ENCODE results near the gene SYCE1L.
A peak's percentile ranks its signal among the peaks of the same experiment; 100 is the strongest.
"Not testable (repeated sequence)": the region's sequence is repeated elsewhere in the genome, so short reads cannot be mapped to it uniquely, and the experiment has no call there.

Gene SYCE1L, protein sequence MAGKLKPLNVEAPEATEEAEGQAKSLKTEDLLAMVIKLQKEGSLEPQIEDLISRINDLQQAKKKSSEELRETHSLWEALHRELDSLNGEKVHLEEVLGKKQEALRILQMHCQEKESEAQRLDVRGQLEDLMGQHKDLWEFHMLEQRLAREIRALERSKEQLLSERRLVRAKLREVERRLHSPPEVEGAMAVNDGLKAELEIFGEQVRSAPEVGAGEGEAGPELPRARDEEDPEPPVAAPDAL

DNA sequence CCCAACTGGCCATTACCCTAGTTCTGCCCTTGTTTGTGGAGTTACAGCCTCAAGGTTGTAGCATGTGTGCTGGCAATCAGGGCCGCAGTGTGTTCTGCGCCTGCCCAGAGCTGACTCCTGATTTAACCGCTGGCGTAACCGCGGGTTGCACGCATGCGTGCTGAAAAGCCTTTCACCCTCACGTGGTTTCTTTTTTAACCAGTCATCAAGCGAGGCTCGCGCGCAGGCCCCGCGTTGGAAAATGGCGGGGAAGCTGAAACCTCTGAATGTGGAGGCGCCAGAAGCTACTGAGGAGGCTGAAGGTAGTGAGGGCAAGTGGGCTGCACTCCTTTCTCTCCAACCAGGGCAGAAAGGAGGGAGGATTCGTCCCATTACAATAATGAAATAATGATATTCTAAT, at the start of gene SYCE1L:
TSS of gene SYCE1L (plus strand) at position 198 of the 400 bp plus-strand sequence. CDS start at position 242, 44 bp downstream.
- DNase-seq, result no peak
- in situ Hi-C loops (cut with MboI; ENCODE audit: low pct_unique_long_range_greater_than_20kb, low sequenced_read_pairs), result no loop called here

DNA sequence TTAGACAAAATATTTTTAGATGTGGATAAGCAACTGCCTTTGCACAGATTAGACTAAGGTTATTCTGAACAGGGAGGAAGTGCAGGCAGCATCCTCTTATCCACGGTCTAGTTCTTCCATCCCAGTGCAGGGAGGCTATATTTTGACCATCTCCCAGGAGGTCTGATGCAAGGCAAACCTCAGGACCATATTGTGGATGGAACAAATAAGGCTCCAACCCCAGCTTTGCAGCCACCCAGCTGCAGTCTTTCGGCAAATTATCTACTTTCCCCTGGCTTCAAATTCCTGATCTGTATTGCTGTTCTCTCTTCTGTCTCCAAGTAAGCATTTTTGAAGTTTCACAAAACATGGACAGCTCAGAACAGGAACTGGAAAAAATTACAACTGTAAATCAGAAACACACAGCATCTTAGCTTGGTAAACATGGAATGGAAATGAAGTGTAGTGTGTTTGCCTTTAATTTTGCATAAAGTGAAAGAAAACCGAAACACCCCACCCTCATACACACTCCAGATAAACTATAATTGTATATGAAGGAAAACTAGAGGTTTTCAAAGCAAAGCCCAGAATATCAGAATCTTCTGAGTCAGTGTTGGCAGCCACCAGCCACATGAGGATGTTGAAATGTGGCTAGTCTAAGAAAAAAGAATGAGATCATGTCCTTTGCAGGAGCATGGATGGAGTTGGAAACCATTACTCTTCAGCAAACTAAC, 41.7 kb upstream of the SYCE1L start:
- in situ Hi-C loops (cut with MboI; ENCODE audit: low pct_unique_long_range_greater_than_20kb, low sequenced_read_pairs), result loop anchor here (25.0 kb wide), 1 partner anchor 1370 kb away; no protein-coding TSS in a partner anchor
- no peak for DNase-seq

DNA sequence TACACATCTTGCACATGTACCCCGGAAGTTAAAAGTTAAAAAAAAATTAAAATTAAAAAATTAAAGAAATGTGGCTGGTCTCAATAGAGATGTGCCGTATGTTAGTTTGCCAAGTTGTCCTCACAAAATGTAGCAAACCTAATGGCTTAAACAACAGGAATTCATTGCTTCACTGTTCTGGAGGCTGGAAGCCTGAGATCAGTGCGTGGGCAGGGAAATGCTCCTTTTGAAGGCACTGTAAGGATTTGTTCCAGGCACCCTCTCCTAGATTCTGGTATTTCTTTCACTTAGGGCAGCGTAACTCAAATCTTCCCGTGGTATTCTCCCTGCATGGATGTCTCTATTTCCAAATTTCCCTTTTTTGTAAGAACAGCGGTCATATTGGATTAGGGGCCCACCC, 40.9 kb upstream of the SYCE1L start:
- in situ Hi-C loops (cut with MboI; ENCODE audit: low pct_unique_long_range_greater_than_20kb, low sequenced_read_pairs), result loop anchor here (25.0 kb wide), 1 partner anchor 1371 kb away; no protein-coding TSS in a partner anchor
- DNase-seq, result no peak

DNA sequence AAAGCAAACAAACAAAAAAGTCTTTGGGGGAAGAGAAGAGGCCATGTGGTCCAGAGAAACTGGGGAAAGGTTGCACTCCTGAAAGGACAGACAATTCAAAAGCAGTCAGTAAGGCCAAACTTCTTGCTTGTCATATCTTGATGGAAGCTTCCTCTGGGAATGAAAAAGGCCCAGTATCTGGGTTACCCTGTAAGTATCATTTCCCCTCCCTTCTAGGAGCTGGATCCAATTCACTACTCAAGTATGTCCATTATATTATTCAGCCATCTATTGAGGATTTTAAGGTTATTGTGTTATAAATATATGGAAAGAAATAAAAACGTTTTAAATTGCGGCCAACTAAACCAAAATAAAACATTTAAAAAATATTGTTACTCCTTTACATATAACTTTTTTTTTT, 34.2 kb upstream of the SYCE1L start:
- no peak for DNase-seq
- in situ Hi-C loops (cut with MboI; ENCODE audit: low pct_unique_long_range_greater_than_20kb, low sequenced_read_pairs), result loop anchor here (25.0 kb wide), 1 partner anchor 1378 kb away; no protein-coding TSS in a partner anchor

DNA sequence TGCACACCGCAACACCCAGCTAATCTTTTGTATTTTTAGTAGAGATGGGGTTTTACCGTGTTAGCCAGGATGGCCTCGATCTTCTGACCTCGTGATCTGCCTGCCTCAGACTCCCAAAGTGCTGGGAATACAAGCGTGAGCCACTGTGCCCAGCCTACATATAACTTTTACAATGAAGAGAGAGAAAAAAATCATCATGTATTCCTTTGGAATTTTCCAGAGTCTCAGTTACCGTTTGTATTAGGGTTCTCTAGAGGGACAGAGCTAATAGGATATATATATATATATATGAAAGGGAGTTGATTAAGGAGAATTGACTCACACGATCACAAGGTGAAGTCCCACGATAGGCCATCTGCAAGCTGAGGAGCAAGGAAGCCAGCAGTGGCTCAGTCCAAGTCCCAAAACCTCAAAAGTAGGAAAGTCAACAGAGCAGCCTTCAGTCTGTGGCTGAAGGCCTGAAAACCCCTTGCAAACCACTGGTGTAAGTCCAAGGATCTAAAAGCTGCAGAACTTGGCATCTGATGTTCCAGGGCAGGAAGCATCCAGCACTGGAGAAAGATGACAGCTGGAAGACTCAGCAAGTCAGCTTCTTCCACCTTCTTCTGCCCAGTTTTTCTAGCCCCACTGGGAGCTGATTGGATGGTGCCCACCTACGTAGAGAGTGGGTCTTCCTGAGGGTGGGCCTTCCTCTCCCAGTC, 33.5 kb upstream of the SYCE1L start:
- in situ Hi-C loops (cut with MboI; ENCODE audit: low pct_unique_long_range_greater_than_20kb, low sequenced_read_pairs), result loop anchor here (25.0 kb wide), 1 partner anchor 1378 kb away; no protein-coding TSS in a partner anchor
- not testable (repeated sequence) for DNase-seq

DNA sequence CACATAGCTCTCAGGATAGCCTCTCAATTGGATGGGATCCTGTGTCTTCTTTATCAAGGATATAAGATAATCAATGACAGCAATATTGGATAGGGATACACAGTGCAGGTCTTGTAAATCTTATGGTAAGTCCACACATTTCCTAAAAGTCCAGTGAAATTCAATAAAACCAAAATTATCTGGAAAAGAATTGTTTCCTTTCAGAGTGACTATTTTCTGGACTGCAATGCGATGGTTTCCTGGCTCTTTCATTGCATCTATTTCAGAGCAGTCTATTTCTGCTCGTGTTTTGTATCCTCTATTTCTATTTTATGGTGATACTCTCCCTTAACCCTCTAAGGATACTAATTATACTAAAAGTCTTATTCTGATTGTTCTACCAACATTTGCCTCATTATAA, 32.5 kb upstream of the SYCE1L start:
- in situ Hi-C loops (cut with MboI; ENCODE audit: low pct_unique_long_range_greater_than_20kb, low sequenced_read_pairs), result loop anchor here (25.0 kb wide), 1 partner anchor 1379 kb away; no protein-coding TSS in a partner anchor
- DNase-seq, result no peak

DNA sequence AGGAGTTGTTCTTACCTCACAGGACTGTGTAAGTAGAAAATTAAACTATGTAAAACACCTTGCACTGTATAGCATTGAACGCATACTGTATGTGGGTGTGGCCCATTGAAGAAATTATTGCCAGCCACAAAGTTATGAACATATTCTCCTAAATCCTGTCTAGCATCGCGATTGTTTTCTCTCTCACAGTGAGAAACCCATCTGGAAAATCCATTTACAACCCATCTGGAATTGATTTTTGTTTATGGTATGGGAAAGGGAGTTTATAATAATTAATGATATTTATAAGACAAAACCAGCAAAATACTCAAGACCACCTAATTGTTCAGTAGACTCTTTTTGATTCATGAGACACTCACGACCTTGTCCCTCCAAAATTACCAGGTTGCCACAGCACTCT, 30.3 kb upstream of the SYCE1L start:
- in situ Hi-C loops (cut with MboI; ENCODE audit: low pct_unique_long_range_greater_than_20kb, low sequenced_read_pairs), result loop anchor here (25.0 kb wide), 1 partner anchor 1382 kb away; no protein-coding TSS in a partner anchor
- DNase-seq, result no peak

DNA sequence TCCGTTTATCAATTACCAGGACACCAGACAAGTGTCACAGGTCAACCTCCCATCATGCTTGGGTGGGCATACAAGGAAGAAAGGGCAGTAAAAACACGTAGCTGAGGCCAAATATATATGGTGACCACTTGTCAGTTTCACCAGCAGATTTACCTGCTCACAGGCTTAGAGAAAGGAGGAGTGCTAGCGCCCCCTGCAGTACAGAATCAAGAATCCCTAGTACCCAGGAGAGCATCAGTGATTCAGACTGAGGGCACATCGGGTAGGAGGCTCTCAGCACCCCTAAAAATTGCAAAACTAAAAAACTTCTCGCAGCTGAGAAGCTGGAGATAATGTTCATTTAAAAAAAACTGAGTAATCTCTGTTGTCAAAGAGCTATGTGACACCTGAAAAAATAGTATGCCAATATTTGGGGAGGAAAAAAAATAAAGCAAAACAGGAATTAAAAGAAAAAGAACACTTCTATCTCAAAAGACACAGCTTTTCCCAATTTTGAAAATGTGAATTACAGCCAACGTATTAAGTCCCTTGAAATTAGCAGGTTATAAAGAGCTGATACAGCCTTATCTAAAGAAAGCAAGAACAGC, 29.5 kb upstream of the SYCE1L start:
- peak; percentile 54 for DNase-seq
- in situ Hi-C loops (cut with MboI; ENCODE audit: low pct_unique_long_range_greater_than_20kb, low sequenced_read_pairs), result loop anchor here (25.0 kb wide), 1 partner anchor 1382 kb away; no protein-coding TSS in a partner anchor

DNA sequence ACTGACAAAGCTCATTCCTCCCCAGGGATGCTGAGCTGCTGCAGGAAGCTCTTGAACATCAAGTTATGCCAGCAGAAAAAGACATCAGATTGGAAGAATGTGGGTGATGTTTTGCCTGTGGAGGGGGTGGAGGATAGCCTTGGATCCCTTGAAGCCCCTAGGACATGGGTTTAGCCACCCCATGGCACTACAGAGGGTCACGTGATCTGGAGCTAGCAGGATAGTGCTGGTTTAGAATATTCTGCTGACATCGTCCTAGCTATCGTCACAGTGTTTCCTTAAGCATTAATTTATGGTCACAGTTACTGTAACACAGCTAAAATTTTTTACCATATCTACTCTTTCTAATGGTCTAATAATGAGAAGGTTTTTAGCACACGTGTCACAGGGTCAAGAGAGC, 28.4 kb upstream of the SYCE1L start:
- in situ Hi-C loops (cut with MboI; ENCODE audit: low pct_unique_long_range_greater_than_20kb, low sequenced_read_pairs), result loop anchor here (25.0 kb wide), 1 partner anchor 1384 kb away; no protein-coding TSS in a partner anchor
- no peak for DNase-seq

DNA sequence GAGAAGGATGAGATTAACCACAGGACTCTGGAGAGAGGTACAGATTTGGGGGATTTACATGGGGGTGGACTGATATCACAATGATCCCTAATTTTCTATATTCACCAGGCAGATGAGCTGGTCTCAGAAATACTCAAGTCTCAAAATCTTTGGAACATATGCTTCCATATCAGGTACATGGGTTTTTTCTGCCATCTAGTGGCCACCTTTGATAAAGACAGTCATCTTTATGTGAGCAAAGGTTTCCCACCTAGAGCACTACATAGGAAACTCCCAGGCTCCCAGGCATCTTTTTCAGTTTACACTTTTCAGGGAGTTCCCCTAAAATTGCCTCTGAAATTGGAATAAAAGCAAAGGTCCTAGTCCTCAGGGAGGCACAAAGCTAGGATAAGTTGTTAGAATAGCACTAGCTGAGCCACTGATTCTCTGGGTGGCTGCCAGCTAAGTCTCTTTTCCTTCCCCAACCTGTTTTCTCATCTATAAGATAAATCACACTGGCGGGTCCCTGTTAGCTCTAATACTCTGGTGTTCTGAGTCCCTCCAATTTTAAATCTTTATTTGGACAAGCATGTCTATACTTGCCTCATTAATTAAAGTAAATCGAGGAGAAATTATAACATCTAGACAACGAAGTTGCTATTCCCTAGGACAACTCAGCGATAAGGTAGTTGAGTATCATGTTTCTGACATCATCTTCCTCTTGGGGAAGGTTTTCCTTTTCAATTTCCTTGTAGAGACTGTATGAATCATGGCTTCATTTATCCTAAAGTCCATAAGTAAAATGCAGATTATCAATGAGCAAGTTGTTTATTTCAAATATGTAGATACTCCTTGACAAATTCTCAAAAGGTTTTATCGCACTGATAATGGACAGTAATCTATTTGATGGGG, 27.2 kb upstream of the SYCE1L start:
- DNase-seq, result peak; percentile 55
- in situ Hi-C loops (cut with MboI; ENCODE audit: low pct_unique_long_range_greater_than_20kb, low sequenced_read_pairs), result loop anchor here (25.0 kb wide), 1 partner anchor 1385 kb away; no protein-coding TSS in a partner anchor

DNA sequence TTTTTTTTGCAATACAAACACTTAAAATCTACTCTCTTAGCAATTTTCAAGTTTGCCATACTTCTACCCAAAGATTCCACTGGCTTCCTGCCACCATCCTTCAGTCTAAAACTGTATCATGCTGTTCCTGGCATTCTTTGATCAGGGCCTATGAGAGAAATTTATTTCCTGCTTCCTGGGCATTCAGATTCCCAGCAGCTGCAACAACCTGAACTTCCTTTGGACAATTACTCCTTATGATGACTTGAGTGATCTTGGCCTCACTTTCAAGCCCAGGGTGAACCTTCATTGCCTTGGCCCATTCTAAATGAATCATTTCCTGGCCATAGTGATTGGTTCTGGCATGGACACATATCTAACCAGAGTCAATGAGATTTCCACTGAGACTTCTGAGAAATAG, 26.3 kb upstream of the SYCE1L start:
- in situ Hi-C loops (cut with MboI; ENCODE audit: low pct_unique_long_range_greater_than_20kb, low sequenced_read_pairs), result loop anchor here (25.0 kb wide), 1 partner anchor 1386 kb away; no protein-coding TSS in a partner anchor
- no peak for DNase-seq

DNA sequence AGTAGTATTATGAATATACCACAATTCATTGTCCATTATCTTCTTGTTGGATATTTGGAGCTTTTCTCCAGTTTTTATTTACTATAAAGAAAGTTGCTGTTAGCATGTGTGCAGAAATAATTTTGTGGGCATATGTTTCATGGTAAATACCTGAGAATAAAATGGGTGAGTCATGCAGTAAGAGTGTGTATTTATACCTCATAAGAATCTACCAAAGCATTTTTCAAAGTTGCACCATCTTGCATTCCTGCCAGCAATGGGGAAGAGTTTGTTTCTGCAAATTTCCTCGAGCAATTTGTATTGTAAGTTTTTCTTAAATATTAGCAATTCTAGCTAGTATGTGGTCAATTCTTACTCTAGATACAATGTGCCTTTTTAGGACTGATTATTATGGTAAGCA, 16.1 kb upstream of the SYCE1L start:
- in situ Hi-C loops (cut with MboI; ENCODE audit: low pct_unique_long_range_greater_than_20kb, low sequenced_read_pairs), result no loop called here
- DNase-seq, result no peak

DNA sequence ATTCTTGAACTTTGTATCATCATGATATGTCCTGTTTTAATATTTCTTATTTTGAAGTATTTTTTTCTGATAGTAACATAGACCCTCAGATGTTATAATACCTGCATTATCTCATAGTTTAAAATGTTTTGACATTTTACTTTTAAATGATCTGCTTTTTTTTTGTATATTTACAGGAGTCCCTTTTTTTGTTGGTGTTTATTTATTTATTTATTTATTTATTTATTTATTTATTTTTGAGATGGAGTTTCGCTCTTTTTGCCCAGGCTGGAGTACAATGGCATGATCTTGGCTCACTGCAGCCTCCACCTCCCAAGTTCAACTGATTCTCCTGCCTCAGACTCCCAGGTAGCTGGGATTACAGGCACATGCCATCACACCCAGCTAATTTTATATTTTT, 12.9 kb upstream of the SYCE1L start:
- DNase-seq; in situ Hi-C loops (cut with MboI; ENCODE audit: low pct_unique_long_range_greater_than_20kb, low sequenced_read_pairs): not testable (repeated sequence)

DNA sequence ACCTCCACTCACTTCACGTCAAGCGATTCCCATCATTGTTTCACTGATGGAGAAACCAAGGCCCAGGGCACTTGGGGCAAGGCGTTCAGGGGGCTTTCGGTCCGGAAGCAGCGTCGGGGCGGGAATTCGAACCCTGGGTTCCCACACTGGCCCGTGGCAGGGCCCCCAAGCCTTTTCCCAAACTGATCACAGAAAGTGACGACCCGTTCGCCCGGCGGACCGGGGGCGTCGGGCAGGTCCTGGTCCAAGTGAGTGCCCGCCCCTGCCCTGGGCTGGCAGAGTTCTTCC, 9.1 kb upstream of the SYCE1L start:
- DNase-seq, result no peak
- in situ Hi-C loops (cut with MboI; ENCODE audit: low pct_unique_long_range_greater_than_20kb, low sequenced_read_pairs), result no loop called here

DNA sequence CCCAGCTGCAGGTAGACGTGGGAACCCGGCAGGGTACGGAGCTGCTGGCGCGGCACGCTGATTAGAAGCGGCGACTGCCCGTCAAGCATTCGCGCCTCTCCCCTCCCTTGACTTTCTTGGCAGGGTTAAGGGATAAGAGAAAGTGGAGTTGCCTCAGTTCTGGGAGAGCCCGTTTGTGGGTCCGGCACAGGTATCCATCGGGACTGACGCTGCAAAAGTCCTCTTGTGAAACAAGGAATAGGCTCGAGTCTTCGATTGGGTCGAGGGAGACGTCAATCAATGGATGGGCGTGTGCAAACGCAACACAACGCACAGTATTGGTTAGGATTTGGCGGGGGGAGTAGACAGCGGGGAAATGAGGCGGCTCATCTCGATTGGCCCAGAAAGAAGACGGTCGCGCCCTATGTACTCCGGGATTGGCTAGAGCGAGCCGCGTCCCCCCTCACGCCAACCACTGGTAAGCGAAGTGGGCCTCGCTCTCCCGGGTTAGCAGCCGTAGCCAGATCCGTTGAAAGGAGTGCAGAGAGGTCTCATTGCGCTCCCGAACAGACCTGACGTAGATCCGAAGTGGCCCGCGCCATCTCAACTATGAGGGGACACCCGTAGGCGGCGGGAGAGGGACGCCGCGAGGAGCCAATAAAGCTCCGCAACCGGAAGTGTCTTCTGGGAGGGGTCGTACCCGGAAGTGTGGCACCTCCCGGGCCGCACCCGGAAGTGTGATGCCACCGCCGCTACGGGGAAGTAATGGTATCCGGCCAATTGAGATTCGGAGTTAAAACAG, 8.5 kb upstream of the SYCE1L start, which contains the start of gene MON1B:
TSS of gene MON1B (plus strand) at position 713 of the 781 bp plus-strand sequence. CDS start 296 bp downstream, outside the sequence.
- in situ Hi-C loops (cut with MboI; ENCODE audit: low pct_unique_long_range_greater_than_20kb, low sequenced_read_pairs), result no loop called here
- peak; percentile 99 for DNase-seq

DNA sequence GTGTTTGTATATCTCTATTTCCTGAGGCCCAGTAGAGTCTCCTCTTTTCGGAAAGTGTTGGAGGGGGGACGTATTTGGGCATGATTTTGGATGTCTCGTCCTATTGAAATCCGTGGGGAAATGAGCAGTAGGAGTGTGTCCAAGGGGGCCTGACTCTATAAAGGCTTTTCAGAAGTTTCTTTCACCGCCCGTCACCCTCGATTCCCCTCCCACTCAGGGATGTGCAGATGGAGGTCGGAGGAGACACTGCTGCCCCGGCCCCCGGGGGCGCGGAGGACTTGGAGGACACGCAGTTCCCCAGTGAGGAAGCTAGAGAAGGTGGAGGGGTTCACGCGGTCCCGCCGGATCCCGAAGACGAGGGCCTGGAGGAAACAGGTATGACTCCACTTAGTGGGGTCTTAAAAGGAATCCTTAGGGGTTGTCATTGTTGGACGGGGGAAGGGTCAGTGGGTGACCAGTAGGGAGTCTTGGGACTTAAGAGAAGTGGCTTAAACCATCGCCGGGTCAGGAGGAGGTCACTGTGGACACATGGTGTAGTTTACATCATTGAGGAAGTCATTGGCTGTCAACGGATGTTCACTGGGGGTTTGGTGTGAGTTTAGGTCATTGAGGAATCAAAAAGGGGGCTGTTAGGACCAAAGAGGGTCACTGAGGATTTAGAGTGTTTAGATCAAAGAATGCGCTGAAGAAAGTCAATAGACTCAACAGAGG, 7.8 kb upstream of the SYCE1L start:
- DNase-seq, result peak; percentile 40

DNA sequence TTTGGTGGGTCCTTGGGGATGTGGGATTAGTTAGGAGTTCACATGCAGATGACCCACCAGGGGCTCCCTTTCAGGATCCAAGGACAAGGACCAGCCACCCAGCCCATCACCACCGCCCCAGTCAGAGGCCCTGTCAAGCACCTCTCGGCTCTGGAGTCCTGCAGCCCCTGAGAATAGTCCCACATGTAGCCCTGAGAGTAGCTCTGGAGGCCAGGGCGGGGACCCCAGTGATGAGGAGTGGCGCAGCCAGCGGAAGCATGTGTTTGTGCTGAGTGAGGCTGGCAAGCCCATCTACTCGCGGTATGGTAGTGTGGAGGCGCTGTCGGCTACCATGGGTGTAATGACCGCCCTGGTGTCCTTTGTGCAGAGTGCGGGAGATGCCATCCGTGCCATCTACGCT, 5.8 kb upstream of the SYCE1L start:
- in situ Hi-C loops (cut with MboI; ENCODE audit: low pct_unique_long_range_greater_than_20kb, low sequenced_read_pairs), result no loop called here
- DNase-seq, result no peak

More for the DNA sequence above, 7.8 kb upstream of the SYCE1L start:
- in situ Hi-C loops (cut with MboI; ENCODE audit: low pct_unique_long_range_greater_than_20kb, low sequenced_read_pairs), result no loop called here

Measured in KBM-7 (cell line).